Measurements from ENCODE around the gene NRXN3.

DNA sequence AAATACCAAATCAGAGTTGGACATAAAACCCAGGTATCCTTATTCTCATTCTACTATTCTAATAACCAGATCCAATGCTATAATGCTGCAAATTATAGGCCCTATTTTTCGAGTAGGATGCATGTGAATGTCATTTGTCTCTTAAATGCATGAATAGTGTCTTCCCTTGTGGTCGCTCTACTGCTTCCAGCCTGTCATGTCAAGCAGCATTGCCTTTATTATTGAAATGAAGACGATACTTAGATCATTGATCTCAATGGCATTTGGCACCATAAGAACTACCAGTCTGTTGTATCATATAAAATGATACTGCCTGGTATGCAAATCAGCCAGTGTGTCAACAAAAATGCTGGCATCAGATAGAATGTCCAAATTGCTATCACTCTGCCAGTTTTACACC is 1392.0 kb downstream of the NRXN3 start:
- TF ChIP-seq, protein P1, sequence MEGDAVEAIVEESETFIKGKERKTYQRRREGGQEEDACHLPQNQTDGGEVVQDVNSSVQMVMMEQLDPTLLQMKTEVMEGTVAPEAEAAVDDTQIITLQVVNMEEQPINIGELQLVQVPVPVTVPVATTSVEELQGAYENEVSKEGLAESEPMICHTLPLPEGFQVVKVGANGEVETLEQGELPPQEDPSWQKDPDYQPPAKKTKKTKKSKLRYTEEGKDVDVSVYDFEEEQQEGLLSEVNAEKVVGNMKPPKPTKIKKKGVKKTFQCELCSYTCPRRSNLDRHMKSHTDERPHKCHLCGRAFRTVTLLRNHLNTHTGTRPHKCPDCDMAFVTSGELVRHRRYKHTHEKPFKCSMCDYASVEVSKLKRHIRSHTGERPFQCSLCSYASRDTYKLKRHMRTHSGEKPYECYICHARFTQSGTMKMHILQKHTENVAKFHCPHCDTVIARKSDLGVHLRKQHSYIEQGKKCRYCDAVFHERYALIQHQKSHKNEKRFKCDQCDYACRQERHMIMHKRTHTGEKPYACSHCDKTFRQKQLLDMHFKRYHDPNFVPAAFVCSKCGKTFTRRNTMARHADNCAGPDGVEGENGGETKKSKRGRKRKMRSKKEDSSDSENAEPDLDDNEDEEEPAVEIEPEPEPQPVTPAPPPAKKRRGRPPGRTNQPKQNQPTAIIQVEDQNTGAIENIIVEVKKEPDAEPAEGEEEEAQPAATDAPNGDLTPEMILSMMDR (IDR thresholded peaks at IDR 0.05; ENCODE audit: poor library complexity): no peak
- TF ChIP-seq EZH2phosphoT487 (IDR thresholded peaks at IDR 0.05; ENCODE audit: low read depth, severe bottlenecking, unreplicated experiment): no peak
- TF ChIP-seq EZH2 (IDR thresholded peaks at IDR 0.05; ENCODE audit: borderline replicate concordance): no peak
